ENCODE results near the gene SLC35G2.
A peak's percentile ranks its signal among the peaks of the same experiment; 100 is the strongest.
"Not testable (repeated sequence)": the region's sequence is repeated elsewhere in the genome, so short reads cannot be mapped to it uniquely, and the experiment has no call there.

Gene SLC35G2

DNA sequence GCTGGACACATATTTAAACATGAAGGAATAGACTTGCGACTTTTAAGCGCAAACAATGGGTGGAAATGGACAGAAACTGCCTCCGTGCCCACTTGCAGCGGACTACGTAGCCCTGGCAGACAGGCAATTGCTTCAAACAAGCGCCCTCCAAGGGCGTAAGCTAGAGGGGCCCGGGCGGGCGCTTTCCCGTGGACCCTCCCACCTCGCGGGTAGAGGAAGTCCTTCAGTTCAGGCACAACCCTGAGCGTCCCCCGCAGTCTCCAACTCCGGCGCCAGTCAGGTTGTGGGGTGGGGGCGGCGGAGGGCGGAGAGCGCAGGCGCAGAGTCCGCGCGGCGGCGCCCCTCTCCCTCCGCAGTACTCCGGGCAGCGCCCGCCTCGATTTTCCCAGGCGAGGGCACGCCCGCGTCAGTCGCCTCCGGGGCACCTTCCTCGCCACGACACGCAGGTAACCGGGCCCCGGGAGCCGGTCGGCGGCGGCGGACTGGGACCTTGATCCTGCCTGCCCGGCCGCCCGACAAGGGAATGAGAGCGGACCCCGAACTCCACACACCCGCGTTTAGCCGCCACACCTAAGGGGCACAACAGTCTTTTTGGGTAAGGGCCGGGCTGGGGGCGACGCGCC lies at the start of gene SLC35G2:
SLC35G2 (plus strand) TSS at position 358 of the 623 bp plus-strand sequence. CDS start 35,335 bp downstream, outside the sequence.
- DNase-seq: peak; percentile 31 to 42

DNA sequence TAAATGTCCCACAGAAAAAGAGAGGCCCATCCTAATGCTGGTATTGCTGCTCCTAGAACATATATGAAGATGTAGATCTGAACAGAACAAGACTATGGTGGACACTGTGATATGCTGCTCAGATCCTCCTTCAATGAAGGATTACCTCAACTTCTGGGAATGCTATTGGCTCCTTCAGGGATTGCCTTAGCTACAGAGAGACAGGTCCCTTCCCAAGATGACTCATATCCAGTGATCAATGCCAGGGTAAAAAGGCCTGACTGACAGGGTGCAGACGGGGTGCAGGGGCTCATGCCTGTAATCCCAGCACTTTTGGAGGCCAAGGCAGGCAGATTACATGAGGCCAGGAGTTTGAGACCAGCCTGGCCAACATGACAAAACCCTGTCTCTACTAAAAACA lies 46.2 kb upstream of the SLC35G2 start:
- no peak for DNase-seq

DNA sequence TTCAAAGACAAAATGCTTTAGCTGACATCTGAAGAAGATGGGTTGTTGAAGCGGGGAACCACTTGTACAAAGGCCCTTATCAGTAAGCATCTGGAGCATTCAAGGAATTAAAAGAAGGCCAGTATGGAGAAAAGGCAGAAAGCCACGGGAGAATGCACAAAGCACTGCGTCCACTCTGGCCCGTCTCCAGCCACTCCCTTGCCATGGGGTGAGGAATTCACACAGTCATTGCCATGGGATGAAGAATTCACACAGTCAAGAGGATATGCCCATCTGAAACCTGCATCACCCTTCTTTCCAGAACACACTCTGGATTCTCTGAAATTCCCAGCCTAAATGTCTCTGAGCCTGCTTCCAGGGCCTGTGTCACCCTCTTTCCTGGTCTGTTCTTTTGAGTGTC lies 40.1 kb upstream of the SLC35G2 start:
- no peak for DNase-seq

DNA sequence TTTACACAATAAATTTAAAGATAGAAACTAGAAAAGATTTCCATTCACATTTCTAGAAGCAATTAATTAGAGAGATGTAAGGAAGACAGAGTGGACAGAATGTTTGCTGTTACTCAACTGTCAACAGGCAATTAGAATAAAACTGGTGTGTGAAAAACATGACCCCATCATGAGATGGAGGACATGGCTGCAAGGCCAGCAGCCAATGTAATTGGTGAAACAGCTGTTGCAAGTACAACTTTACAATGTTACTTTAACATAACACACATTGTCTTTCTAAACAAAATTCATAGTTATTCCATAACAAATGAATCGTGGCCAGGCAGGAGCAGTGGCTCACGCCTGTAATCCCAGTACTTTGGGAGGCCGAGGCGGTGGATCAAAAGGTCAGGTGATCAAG lies 38.2 kb upstream of the SLC35G2 start:
- DNase-seq: no peak

DNA sequence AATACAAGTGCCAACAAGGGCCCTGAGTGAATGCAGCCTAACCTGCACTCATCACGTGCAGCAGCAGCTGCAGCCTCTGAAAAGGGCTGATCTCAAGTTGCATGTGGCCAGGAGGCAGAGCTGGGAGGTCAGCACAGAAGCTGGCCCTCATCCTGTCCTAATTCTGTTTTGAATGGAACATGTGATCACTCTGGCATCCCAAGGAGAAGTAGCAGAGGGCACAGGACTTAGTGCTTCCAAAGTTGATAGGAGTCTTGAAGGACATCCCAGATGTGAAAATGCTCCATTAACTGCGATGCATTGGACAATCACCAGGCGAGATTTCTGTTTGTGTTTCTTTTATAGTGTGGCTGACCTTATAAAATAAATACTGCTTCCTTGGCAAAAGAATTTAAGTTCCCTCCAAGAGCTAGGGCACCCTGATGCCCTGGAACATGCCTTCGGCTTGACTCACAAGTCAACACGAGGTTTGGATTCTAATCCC lies 35.2 kb upstream of the SLC35G2 start:
- DNase-seq: no peak

DNA sequence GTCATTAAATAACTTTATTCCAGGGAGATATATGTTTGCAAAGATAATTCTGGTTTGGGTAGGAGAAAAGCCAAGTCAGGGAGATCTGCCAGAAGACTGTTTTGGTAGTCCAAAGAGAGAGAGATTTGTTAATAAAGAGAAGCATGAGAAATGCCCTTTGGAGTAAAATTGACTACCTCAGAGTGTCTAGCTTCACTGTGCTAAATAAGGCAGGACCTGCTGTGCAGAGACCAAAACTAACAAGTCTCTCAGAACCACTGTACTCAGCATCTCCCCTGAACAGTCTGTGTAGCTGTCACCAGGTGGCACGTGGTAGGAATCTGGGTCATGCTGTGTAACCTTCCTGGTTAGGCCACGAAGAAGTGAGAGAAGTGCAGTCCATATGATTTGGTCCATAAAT lies 31.6 kb upstream of the SLC35G2 start:
- DNase-seq: peak; percentile 20 to 41

DNA sequence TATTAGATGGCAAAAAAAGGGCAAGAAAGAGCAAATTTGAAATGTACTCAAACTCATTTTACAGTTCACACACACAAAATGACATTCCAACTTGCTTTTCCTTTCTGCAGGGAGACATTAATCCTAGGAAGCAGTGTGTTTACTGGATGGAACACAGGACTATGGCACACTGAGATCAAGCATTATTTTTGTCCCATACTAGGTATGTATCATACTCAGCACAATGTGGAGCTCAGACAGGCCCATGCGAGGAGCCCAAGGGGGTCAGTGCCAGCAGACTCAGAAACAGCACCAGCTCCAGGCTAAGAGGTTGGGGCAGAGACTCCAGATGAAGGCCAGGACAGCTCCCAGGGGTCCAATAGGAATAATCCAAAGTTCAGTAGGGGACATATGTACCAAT lies 30.8 kb upstream of the SLC35G2 start:
- no peak for DNase-seq

DNA sequence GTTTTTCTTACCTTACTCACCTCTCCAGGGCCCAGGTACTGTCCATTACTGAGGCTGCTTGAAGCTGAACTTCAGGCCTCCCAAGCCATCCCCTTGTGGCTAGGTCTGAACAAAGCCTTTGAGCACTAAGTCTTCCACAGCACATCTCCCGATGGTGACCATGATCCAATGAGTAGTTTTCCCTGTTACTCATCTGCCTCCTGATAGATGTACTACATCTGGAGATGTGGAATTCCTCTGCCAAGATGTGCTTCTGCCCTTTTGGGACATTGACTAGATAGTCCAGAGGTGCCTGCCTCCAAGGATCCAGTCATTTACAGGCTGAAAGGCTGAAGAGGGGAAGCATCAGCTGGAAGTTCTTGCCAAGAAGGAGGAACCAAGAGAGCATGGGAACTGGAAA lies 28.9 kb upstream of the SLC35G2 start:
- no peak for DNase-seq

DNA sequence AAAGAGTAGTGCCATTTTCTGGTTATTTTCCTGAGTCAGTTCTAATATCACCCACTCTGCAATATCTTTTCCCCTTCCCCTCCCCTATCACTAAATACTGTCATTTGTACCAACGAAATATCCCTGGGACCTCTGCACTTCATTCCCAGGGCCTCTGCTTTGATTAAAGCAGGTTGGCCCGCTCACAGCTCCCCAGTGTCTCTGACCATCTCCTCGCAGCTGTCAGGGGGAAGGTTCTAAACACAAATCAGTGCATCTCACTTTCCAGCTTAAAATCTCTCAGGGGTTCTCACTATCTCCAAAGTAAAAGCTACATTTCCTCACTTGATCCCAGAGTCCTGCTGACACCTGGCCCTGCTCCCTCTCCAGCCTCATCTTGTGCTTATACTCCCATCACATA lies 28.1 kb upstream of the SLC35G2 start:
- no peak for DNase-seq

DNA sequence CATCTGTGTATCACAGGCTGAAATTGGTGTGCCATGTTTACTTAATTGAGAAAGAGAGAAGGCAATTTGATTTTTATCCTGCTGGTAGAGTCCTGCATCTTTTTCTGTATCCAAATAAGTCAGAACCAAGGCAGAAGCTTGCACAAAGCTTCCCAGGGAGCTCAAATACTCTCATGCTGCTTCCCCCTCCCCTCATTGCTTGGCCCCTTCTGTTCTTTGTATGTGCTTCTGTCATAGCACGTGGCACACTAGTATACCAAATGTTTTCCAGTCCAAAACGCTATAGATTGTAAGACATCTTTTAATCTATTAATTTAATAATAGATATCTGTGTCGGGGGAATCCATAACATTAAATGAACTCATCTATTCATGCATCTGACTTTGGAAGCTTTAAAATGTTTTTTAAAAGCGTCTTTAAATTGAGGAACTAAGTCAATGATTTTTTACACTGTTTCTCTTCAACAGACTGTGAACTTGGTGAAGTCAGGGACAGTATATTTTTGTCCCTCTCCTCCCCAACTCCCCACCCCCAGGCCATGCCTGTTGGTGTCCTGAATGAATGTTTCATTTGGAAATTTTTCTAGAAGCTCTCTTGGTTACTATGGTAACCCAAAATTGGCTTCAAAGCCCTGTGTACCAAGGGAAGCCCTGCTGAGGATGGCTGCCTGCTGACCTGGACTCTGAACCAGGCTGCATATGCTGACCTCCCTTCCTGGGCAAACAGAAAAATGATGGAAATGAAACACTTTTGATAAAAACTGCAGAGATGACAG lies 26.2 kb upstream of the SLC35G2 start:
- no peak for DNase-seq

DNA sequence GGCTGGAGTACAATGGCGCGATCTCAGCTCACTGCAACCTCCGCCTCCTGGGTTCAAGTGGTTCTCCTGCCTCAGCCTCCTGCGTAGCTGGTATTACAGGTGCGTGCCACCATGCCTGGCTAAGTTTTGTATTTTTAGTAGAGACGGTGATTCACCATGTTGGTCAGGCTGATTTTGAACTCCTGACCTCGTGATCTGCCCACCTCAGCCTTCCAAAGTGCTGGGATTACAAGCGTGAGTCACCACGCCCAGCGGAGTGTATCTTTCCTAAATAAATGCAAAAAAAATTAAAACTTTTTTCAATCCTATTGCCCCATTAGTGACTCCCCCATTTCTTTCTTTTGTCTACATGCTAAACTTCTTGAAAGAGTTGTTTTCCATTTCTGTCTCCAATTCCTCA lies 17.8 kb upstream of the SLC35G2 start:
- not testable (repeated sequence) for DNase-seq

DNA sequence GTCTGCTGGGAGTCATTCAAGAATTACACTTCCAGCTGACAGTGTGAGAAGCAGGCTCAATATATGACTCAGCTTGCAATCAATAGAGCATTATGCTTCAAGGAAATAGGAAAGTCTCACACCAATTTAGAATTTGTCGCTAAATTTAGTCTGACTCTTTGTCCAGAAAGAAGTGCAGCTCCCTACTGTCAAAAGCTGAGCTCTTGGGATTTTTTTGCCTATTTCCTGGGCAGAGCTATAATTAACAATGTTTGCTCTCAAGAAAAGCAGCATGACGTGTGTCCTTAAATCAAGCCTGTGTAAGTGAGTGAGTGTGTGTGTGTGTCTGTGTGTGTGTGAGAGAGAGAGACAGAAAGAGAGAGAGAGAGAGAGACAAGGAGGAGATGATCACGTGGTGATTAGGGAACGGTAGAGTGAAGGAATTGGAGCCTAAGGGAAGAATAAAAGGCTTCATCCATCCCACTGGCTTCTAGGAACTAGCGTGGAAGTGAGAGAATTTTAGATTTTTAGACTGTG lies 16.4 kb upstream of the SLC35G2 start:
- no peak for DNase-seq

DNA sequence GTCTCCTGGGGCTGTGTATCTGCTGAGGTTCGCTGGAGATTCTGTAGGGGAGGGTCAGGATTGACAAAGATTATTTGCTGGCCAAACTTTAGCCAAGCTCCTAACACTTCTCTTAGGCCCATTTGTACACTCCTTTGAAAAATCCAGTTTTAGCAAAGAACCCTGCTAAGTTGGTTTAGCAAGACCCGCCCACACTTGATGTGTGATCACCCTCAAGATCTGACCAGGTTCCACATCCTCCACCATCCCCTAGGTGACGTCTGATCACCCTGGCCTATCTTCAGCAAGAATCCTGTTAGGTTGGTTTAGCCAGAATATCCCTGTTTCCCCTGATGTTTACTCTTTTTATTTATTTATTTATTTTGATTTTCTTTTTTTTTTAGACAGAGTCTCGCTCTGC lies 14.8 kb upstream of the SLC35G2 start:
- DNase-seq: peak; percentile 6 to 16

DNA sequence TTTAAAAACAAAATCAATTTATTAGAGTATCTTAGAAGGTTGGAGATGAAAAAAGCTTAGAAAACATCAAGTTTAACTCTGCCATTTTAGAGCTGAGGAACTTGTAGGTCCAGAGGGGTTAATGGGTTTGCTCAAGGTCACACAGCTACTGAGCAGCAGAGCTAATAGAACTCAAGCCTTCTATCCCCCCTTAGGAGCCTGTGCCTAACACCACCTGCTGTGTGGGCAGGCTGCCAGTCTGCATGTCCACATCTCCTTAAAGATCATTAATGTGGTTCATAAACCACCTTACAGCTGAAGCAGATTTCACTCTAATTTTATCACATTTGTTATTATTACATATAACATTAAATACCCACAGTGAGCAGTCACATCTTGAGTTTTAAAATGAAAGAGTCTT lies 14.1 kb upstream of the SLC35G2 start:
- no peak for DNase-seq

DNA sequence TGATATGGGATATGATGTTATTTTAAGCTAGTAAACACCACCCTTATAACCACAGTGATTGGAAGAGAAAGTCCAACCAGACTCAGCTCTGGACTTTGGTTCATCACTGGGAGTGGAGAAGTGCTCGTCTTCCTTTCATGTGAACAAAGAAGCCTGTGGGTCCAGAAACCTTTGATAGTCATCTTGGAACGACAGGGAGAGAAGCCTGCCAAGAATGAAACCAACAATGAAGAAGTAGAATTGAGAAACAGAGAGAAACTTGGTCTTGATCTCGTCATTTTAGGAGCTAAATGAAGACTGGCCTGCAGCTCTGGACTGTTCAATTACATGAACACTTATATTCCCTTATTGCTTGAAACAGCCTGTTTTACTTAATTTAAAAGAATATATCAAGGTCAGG lies 13.1 kb upstream of the SLC35G2 start:
- DNase-seq: no peak

DNA sequence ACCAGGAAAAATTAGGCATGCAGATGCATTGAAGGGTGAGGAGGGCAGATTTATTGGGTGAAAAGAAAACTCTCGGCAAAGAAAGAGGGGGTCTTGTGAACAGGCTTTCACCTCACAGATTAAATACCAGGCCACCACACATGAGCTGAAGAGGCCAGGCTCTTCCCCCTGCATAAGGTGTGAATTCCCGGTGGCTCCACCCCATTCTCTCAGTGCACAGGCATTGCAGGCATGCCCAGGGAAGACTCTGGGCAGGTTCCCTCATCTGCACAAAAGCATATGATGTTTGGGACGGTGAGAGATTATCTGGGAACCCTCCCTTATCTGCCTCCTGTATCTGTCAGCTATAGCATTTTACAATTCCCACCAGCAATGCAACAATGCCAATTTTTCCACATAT lies 7.2 kb upstream of the SLC35G2 start:
- no peak for DNase-seq

DNA sequence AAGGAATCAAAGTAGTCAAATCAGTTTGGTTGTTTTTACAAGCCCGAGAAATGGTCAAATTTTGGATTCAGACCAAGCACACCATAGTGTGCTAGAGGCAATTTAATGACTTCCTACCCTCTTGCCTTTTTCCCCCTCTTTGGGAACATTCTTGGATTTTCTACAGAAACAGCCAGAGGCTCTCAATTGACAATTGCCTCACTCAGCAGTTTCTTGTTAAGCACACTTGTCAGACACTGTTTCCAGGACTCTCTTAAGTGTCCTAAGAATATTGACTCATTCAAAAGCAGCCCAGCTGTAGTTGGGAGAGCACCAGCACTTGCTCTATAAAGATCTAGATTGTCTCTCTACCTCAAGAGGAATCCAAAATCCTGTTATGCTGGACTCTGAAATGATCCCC lies 1.5 kb upstream of the SLC35G2 start:
- DNase-seq: no peak

DNA sequence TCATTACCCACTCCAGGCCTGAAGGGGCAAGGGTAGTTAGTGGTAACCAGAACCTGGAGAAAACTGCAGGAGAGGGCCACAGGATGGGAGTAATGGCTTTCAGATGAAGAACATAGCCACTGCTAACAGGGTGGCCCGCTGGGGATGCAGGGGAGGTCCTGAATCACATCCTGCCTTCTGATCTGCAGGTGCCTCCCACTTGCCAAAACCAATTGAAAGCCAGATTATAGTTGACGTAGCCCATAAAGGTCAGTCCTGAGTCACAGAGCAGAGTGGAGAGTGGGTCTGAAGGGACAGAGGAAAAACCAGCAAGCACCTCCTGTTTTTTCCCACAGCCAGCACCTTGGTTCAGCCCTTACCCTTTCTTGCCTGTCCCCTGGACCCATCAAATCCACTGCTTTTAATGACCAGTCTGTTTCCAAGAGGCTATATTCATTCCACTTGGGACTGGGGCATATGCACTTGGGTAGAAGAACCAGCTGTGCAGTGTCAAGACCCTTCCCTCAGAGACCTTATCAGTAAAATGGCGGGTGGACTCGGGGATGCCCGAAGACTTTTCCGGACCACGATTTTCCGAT lies 646 bp upstream of the SLC35G2 start:
- peak; percentile 18 to 44 for DNase-seq

DNA sequence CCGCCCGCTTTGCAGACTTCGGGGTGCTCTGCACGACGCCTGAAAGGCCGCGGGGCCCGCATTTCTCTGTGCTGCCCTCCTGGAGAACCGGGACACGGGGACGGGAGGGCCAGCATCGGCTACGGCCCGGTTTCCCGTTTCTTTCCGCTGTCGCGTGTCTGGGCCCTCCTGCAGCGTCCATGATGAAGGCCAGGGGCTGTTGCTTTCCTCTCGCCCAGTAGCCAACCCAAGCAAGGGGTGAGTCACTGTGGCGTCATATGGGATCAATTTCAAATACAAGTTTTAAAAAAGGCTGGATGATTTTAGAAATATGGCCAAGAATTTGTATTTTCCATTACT lies 435 bp downstream of the SLC35G2 start:
- DNase-seq: no peak

DNA sequence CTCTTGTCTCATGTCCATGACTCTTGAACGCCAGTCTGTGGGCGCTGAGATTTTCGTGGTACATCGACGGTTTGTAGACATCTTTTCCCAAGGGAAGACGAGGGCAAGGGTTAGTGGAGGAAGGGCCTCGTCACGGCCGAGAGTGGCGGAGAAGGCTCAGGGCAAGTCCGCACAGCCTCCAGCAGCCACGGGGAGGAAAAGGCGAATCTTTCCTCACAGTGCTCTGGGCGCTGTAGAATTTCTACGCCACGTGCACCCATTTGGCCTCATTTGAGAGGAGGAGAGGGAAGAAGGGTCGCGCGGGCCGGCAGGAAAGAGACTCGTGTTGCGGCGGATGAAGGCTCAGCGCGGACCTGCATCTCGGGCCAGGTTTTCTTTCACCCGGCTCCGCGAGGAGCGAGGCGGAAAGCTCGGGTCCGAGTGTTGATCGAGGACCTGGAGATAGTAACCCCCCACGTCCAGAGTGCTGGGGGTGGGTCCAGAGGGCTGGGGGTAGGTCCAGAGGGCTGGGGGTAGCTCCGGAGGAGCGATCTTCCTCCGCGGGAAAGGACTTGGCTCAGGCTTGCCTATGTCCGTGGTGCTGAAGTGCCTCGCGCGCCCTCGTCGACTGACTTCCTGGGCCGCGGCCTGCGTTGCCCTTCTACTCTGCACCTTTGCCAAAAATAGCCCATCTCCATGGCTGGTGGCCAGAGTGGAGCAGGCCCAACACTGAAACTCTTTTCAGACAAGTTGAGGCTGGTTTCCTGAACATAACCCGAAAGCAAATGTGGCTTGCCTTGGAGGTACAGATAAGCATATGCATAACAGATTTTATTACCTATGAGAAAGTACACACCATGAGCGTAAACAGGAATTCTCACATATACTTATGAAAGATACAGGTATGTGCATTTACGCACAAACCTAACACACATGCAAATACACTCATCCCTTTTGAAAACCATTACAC lies 1.1 kb downstream of the SLC35G2 start:
- DNase-seq: peak; percentile 27 to 33

DNA sequence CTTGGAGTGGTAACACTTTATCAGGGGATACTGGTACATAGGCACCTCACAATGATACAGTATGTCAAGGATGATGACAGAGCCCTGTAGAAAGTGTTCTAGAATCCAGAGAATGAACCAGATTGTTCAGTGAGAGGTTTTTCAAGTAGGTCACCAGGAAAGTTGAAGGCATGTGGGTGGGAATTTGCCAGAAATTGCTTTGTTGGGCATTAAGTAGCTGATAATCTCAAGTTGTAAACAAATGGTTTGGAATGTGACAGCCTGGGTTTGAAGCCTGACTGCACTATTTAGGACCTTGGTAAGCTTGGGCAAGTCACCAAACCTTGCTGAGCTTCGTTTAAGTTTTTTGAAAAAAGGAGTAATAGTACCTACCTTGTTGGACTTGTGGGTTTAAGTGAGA lies 12.5 kb downstream of the SLC35G2 start:
- no peak for DNase-seq

DNA sequence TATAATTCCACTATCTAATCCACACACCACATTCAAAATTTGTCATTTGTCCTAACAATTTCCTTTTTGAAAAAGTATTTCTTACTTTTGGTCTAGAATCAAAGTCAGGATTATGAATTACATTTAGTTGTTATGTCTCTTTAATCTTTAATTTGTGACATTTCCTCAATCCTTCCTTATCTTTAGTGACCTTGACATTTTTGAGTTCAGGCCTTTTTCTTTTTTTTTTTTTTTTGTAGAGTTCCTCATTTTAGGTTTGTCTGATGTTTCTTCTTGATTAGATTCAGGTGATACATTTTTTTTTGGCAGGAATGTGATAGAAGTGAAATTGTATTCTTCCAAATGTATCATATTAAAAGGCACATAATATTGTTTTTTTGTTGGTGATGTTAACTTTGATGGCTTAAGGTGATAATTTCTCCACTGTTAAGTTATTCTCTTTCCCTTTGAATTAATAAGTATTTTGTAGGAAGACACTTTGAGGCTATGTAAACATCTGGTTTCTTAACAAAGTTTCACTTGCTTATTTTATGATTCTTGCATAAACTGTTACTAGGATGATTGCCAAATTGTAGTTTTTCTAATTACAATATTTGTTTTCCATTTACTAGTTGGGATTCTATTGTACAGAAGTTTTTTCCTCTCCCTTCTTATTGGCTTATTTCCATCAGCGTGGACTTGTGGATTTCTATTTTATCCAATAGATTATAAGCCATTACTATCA lies 16.3 kb downstream of the SLC35G2 start:
- DNase-seq: no peak

Data from CD4-positive, alpha-beta T cell treated with Interleukin-4 for 1 hour (primary cell).